Urinary bladder (tissue), 4 donors: Measurements from ENCODE around the gene CREB5. TPM values are rescaled to one million over a fixed set of nuclear protein-coding genes. Genes with fewer than 3 reads are reported as not detected.
"Not testable (repeated sequence)": the region's sequence is repeated elsewhere in the genome, so short reads cannot be mapped to it uniquely, and the experiment has no call there.

Experiments used
- DNase-seq: peaks from one replicate; pipeline ENCODE4 v3.0.0-alpha.2; 2015; ENCODE audit errors: extremely low spot score
- H3K27ac ChIP-seq: one replicate; pipeline ENCODE4 v1.5.1; 2013; ENCODE audit warnings: low read depth, mild to moderate bottlenecking, moderate library complexity
- H3K36me3 ChIP-seq: one replicate; pipeline ENCODE4 v1.6.1; 2013; ENCODE audit warnings: mild to moderate bottlenecking, moderate library complexity; ENCODE audit not compliant: insufficient read depth
- H3K4me1 ChIP-seq: one replicate; pipeline ENCODE4 v1.6.1; 2013; ENCODE audit warnings: mild to moderate bottlenecking, moderate library complexity; ENCODE audit not compliant: insufficient read depth
- H3K4me3 ChIP-seq: one replicate; pipeline ENCODE4 v1.5.1; 2013; ENCODE audit warnings: low read depth, low read length
- WGBS: extraction: QIAGEN DNeasy Blood & Tissue Kit; methylation state at CpG from one replicate; pipeline ENCODE4 v1.1.7; 2013; 5-methylcytosine and 5-hydroxymethylcytosine counted together
- polyA plus RNA-seq: library from polyadenylated mRNA; stranded (reverse); fragments of 200-250 nt; gene quantifications from one replicate; pipeline ENCODE4 v1.2.3, GENCODE V29; 2013
- total RNA-seq: library from RNA; depleted of rRNA; stranded (reverse); fragments of >200 nt; gene quantifications from one replicate; pipeline ENCODE4 v1.2.3, GENCODE V29; 2014
- donor health status: healthy with polysubstance abuse.
- donor health status: healthy.

Gene CREB5
- total and polyA plus RNA-seq, 2 donors, result 6.5 to 53.5 TPM

DNA sequence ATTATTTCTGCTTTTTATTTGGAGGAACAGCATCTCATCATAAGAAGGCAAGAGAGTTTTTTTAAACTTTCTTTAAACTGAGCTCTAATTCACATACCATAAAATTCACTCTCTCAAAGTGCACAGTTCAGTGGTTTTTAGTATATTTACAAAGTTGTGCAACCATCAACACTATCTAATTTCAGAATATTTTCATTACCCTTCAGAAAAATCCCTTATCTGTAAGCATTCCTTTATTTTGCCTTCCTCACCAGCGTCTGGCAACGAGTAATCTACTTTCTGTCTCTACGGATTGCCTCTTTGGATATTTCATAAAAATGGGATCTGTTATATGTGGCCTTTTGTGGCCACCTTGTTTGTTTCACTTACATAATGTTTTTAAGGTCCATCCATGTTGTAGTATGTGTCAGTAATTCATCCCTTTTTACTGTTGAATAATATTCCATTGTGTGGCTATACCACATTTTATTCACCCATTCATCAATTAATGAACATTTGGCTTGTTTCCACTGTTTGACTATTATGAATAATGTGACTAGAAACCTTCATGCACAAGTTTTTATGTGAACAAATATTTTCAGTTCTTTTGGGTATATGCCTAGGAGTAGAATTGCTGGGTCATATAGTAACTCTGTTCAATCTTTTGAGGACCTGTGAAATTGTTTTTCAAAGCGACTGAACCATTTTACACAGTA is 364.3 kb downstream of the CREB5 start:
- H3K27ac ChIP-seq, result no peak overlapping the region
- DNase-seq, result no peak
- H3K36me3 ChIP-seq, result no peaks in the 10 kb centered on the region
- no peak overlapping the region for H3K4me3 ChIP-seq
- whole genome bisulfite sequencing, result 94% methylated on average over 4 of the region's 4 CpGs
- no peaks in the 10 kb centered on the region for H3K4me1 ChIP-seq

GRCh38 chr7:28778786-28779185 is 366.5 kb downstream of the CREB5 start:
- H3K27ac ChIP-seq, result no peak overlapping the region
- no peaks in the 10 kb centered on the region for H3K36me3 ChIP-seq
- 55% methylated on average over 4 of the region's 4 CpGs for WGBS
- H3K4me1 ChIP-seq, result no peaks in the 10 kb centered on the region
- DNase-seq, result no peak
- no peak overlapping the region for H3K4me3 ChIP-seq

GRCh38 chr7:28779954-28780353 is 367.6 kb downstream of the CREB5 start:
- no peak for DNase-seq
- no peak overlapping the region for H3K27ac ChIP-seq
- H3K4me1 ChIP-seq, result no peaks in the 10 kb centered on the region
- no peak overlapping the region for H3K4me3 ChIP-seq
- no peaks in the 10 kb centered on the region for H3K36me3 ChIP-seq
- 85% methylated on average over 6 of the region's 6 CpGs for WGBS

- Histone ChIP-seq H3K4me1 (no peaks in the 10 kb centered on the region), H3K36me3 (no peaks in the 10 kb centered on the region), H3K4me3 (no peak overlapping the region), H3K27ac (no peak overlapping the region)
- DNase-seq, result no peak
- 95% methylated on average over 2 of the region's 2 CpGs for WGBS
Observed at GRCh38 chr7:28782362-28782761, 370.0 kb downstream of the CREB5 start.

DNA sequence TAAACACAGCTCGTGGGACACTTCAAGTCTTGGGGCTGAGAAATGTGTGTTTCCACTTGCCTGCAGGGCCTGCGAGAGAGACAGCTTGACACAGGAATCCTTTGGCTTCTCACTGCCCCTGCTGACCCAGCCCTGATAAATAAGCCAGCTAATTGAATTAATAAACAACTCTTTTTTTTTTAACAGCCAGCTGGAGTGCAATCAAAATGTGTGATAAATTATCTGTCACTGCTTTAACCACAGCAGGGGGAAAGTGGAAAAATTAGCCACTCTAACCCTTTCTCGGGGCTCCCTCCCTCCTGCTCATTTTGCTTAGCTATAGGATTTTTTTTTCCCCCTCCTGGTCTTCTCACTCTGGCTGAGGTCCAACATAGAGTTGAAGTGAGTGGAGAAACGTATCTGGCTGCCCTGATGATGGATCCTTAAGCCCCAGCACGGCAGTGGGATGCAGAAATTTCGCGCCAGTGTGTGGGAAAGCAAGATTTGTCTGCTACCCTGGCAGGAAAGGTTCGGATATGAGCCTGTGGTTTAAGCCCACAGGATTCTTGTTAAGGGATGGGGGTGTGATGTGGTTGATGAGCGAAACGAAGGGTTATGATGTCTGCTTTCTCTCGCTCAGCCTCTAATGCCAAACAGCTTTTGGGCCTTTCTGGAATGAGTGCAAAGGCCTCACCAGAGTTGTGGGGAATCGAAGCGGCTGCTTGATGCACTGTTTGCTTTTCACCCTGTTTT is 372.0 kb downstream of the CREB5 start:
- DNase-seq, result no peak
- 52% methylated on average over 13 of the region's 13 CpGs for WGBS
- no peaks in the 10 kb centered on the region for H3K36me3 ChIP-seq
- no peak overlapping the region for H3K4me3 ChIP-seq
- no peaks in the 10 kb centered on the region for H3K4me1 ChIP-seq
- H3K27ac ChIP-seq, result no peak overlapping the region

GRCh38 chr7:28785041-28785995 is 373.0 kb downstream of the CREB5 start:
- H3K4me3 ChIP-seq, result no peak overlapping the region
- no peaks in the 10 kb centered on the region for H3K36me3 ChIP-seq
- no peaks in the 10 kb centered on the region for H3K4me1 ChIP-seq
- no peak for DNase-seq
- no peak overlapping the region for H3K27ac ChIP-seq
- 87% methylated on average over 14 of the region's 14 CpGs for WGBS

- not testable (repeated sequence) for H3K27ac ChIP-seq, H3K4me3 ChIP-seq, DNase-seq, H3K36me3 ChIP-seq, H3K4me1 ChIP-seq
- 97% methylated on average over 5 of the region's 5 CpGs for WGBS
Observed at GRCh38 chr7:28786156-28786555, 373.8 kb downstream of the CREB5 start.

DNA sequence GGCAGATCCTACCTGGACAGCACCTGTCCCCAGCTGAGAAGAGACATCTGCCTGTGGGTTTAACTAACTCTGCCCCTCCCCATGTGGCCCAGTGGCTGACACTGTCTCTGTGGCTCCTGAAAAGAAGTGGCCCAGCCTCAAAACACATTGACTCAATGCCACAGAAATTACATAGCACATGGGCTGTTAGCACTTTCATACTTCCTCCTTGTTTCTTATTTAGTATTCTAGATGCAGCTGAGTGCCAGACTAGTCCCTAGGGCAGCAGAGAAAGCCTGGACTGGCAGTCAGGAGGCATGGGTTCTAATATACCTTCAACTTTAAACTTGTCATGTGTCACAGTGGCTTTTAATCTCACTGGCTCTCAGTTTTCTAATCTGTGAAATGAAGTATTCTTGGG is 374.8 kb downstream of the CREB5 start:
- DNase-seq, result no peak
- H3K4me3 ChIP-seq, result no peak overlapping the region
- H3K4me1 ChIP-seq, result no peaks in the 10 kb centered on the region
- no peaks in the 10 kb centered on the region for H3K36me3 ChIP-seq
- H3K27ac ChIP-seq, result no peak overlapping the region

- Histone ChIP-seq H3K27ac (no peak overlapping the region), H3K4me1 (no peaks in the 10 kb centered on the region), H3K4me3 (no peak overlapping the region), H3K36me3 (no peaks in the 10 kb centered on the region)
- no peak for DNase-seq
- WGBS, result 84% methylated on average over 4 of the region's 4 CpGs
Observed at GRCh38 chr7:28790467-28790866, 378.1 kb downstream of the CREB5 start.

- WGBS, result 85% methylated on average over 2 of the region's 2 CpGs
- no peaks in the 10 kb centered on the region for H3K4me1 ChIP-seq
- H3K27ac ChIP-seq, result no peak overlapping the region
- H3K4me3 ChIP-seq, result no peak overlapping the region
- H3K36me3 ChIP-seq, result no peaks in the 10 kb centered on the region
- no peak for DNase-seq
Observed at GRCh38 chr7:28792858-28793257, 380.5 kb downstream of the CREB5 start.

GRCh38 chr7:28793381-28794085 is 381.2 kb downstream of the CREB5 start:
- 87% methylated on average over 9 of the region's 9 CpGs for WGBS
- no peak overlapping the region for H3K4me3 ChIP-seq
- no peaks in the 10 kb centered on the region for H3K36me3 ChIP-seq
- DNase-seq, result no peak
- no peak overlapping the region for H3K27ac ChIP-seq
- no peaks in the 10 kb centered on the region for H3K4me1 ChIP-seq

GRCh38 chr7:28798274-28798673 is 386.0 kb downstream of the CREB5 start:
- no peaks in the 10 kb centered on the region for H3K4me1 ChIP-seq
- no peak overlapping the region for H3K27ac ChIP-seq
- WGBS, result 95% methylated on average over 15 of the region's 15 CpGs
- no peaks in the 10 kb centered on the region for H3K36me3 ChIP-seq
- no peak overlapping the region for H3K4me3 ChIP-seq
- no peak for DNase-seq

DNA sequence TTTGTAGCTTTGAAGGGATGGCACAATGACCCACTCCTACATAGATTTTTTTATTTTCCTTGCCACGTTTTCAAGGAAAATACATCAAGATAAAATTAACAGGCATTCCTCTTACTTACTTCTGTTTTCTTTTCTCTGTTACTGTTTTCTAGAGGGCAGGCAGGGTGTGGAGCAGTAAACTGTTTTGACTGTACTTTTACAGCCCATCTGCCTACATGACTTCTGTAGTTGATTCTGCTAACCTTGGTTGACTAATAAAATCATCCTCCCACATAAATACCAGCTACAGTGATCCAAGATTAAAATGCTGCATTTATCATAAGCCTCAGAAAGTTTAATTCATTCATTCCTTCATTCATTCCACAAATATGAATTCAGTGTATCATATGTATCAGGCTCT is 387.3 kb downstream of the CREB5 start:
- WGBS, result 52% methylated on average over 1 of the region's 1 CpG
- no peaks in the 10 kb centered on the region for H3K36me3 ChIP-seq
- no peak for DNase-seq

More for the DNA sequence above, 387.3 kb downstream of the CREB5 start:
- H3K4me3 ChIP-seq, result no peak overlapping the region
- H3K4me1 ChIP-seq, result no peaks in the 10 kb centered on the region
- H3K27ac ChIP-seq, result no peak overlapping the region
